PC-9 (cell line): ENCODE measurements around the gene CDCA7L.

Experiments used
- CTCF ChIP-seq: fragments of 200-600 bp; sonication (generic); conservative IDR thresholded peaks from 2 replicates; pipeline ENCODE4 v1.6.1; 2017; ENCODE audit warnings: mixed run types, antibody characterized with exemption, mild to moderate bottlenecking, moderate library complexity
- EZH2 ChIP-seq: fragments of 200-600 bp; sonication (generic); IDR thresholded peaks from 2 replicates; pipeline ENCODE4 v1.8.0; 2017; ENCODE audit warnings: antibody characterized with exemption, low read depth

GRCh38 chr7:21868576-21868850 lies 77.2 kb downstream of the CDCA7L start:
- TF ChIP-seq CTCF = no peak
- no peak for TF ChIP-seq EZH2
